ENCODE measurements around the gene CCHCR1.
"Not testable (repeated sequence)": the region's sequence is repeated elsewhere in the genome, so short reads cannot be mapped to it uniquely, and the experiment has no call there.

CCHCR1 gene

GRCh38 chr6:31197559-31198305, 40.1 kb upstream of the CCHCR1 start:
- no peak for TF ChIP-seq CTCF (conservative IDR thresholded peaks at IDR 0.05; ENCODE audit: low read depth)
- DNase-seq (ENCODE audit: low spot score) = peak; percentile 78
- peak overlapping the region; percentile 97 for H3K27ac ChIP-seq
- ChIA-PET POLR2A (ENCODE audit: low non-redundant PET) (no interaction called here), CTCF (interaction anchor here (0.6 to 2.9 kb wide), 6 partner anchors 25 to 169 kb away, joined by 3 to 33 read pairs (median 4); no protein-coding TSS in a partner anchor)

GRCh38 chr6:31196251-31197022, 38.8 kb upstream of the CCHCR1 start:
- peak overlapping the region; percentile 97 for H3K27ac ChIP-seq
- DNase-seq (ENCODE audit: low spot score); POLR2A ChIA-PET (ENCODE audit: low non-redundant PET): not testable (repeated sequence)
- CTCF ChIA-PET = interaction anchor here (0.6 to 2.9 kb wide), 6 partner anchors 42 to 387 kb away, joined by 3 to 33 read pairs (median 3); no protein-coding TSS in a partner anchor

GRCh38 chr6:31195308-31195979, 37.8 kb upstream of the CCHCR1 start:
- POLR2A ChIA-PET (ENCODE audit: low non-redundant PET) = not testable (repeated sequence)

GRCh38 chr6:31194061-31194834, 36.6 kb upstream of the CCHCR1 start:
- POLR2A ChIA-PET (ENCODE audit: low non-redundant PET) = no interaction called here
- H3K27ac ChIP-seq = no peak overlapping the region; the same call in 1 of the 2 replicates
- no peak for TF ChIP-seq CTCF (conservative IDR thresholded peaks at IDR 0.05; ENCODE audit: low read depth)
- no peak for DNase-seq (ENCODE audit: low spot score)
- CTCF ChIA-PET = interaction anchor here (0.6 to 1.3 kb wide), 3 partner anchors 48 to 1020 kb away, joined by 3 to 8 read pairs (median 5); no protein-coding TSS in a partner anchor

More at GRCh38 chr6:31195308-31195979, 37.8 kb upstream of the CCHCR1 start:
- CTCF ChIA-PET = interaction anchor here (2.9 kb wide), 1 partner anchor 172 kb away, joined by 33 read pairs; no protein-coding TSS in a partner anchor
- H3K27ac ChIP-seq; DNase-seq (ENCODE audit: low spot score): not testable (repeated sequence)

GRCh38 chr6:31193206-31193605, 35.6 kb upstream of the CCHCR1 start:
- CTCF ChIA-PET = interaction anchor here (0.7 to 1.8 kb wide), 5 partner anchors 12 to 173 kb away, joined by 3 to 20 read pairs (median 6); partner anchors contain the start of genes PSORS1C2 and TCF19
- POLR2A ChIA-PET (ENCODE audit: low non-redundant PET) = no interaction called here
- no peak for TF ChIP-seq CTCF (conservative IDR thresholded peaks at IDR 0.05; ENCODE audit: low read depth)
- DNase-seq (ENCODE audit: low spot score) = no peak
- H3K27ac ChIP-seq = peak overlapping the region; percentile 38

- H3K27ac ChIP-seq = peak overlapping the region; percentile 38; the same call in 1 of the 2 replicates
- ChIA-PET CTCF (interaction anchor here (0.6 to 1.8 kb wide), 13 partner anchors 11 to 381 kb away, joined by 3 to 20 read pairs (median 4); partner anchors contain the start of genes MUCL3, PSORS1C2, TCF19 and VARS2), POLR2A (ENCODE audit: low non-redundant PET) (interaction anchor here (0.7 kb wide), 1 partner anchor 441 kb away, joined by 6 read pairs; no protein-coding TSS in a partner anchor)
- TF ChIP-seq CTCF (conservative IDR thresholded peaks at IDR 0.05; ENCODE audit: low read depth) = peak; percentile 70
- DNase-seq (ENCODE audit: low spot score) = peak; percentile 48
Measured at GRCh38 chr6:31192431-31193105, 35.0 kb upstream of the CCHCR1 start.
